Measurements from ENCODE around the gene C4A. TPM values are rescaled to one million over a fixed set of nuclear protein-coding genes. Genes with fewer than 3 reads are reported as not detected.

C4A gene
- total and polyA plus RNA-seq, 2 of the 13 experiments (the other 11 are each of a cell fraction or from before 2014, with no cell fraction given), result 165 to 478 TPM

DNA sequence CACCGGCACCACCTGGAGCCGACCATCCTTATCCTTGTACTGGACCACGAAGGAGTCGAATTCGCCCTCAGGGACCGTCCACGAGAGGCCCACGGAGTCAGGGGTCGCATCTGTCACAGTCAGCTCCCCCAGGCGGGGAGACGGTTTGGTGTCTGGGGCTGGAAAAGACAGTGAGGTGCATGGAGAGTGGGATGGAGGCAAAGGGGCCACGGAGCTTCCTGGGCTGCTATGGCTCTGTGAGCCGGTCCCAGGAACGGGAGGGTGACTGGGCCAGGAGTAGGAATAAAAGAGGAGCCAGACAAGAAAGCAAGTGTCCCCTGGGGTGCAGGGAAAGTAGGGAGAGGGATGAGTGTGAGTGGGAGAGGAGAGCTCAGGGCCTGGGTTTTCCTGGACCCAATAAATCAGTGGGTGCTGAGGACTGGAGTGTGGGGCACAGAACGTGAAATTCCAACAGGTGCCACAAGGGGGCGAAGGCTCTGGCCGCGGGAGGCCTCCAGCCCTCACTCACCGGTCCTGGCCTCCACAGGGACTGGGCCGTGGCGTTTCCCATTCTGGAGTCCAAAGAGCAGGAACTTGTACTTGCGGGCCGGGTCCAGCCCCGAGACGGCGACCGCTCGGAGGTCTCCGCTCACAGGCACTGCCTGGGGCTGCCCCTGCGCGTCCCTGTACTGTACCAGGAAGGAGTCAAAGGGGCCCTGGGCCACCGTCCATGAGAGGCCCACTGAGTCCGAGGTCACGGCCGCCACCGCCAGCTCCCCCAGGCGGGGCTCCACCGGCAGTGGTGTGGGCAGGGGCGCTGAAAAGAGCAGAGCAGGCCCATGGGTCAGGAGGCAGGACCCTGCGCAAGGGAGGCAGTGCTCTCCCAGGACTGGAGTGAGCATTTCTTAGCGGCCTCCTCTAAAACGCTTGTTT is 66.3 kb downstream of the C4A start (continued):
- TF ChIP-seq, protein P1, sequence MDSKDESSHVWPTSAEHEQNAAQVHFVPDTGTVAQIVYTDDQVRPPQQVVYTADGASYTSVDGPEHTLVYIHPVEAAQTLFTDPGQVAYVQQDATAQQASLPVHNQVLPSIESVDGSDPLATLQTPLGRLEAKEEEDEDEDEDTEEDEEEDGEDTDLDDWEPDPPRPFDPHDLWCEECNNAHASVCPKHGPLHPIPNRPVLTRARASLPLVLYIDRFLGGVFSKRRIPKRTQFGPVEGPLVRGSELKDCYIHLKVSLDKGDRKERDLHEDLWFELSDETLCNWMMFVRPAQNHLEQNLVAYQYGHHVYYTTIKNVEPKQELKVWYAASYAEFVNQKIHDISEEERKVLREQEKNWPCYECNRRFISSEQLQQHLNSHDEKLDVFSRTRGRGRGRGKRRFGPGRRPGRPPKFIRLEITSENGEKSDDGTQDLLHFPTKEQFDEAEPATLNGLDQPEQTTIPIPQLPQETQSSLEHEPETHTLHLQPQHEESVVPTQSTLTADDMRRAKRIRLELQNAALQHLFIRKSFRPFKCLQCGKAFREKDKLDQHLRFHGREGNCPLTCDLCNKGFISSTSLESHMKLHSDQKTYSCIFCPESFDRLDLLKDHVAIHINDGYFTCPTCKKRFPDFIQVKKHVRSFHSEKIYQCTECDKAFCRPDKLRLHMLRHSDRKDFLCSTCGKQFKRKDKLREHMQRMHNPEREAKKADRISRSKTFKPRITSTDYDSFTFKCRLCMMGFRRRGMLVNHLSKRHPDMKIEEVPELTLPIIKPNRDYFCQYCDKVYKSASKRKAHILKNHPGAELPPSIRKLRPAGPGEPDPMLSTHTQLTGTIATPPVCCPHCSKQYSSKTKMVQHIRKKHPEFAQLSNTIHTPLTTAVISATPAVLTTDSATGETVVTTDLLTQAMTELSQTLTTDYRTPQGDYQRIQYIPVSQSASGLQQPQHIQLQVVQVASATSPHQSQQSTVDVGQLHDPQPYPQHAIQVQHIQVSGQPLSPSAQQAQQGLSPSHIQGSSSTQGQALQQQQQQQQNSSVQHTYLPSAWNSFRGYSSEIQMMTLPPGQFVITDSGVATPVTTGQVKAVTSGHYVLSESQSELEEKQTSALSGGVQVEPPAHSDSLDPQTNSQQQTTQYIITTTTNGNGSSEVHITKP (CRISPR knock-in tag; IDR thresholded peaks at IDR 0.05; ENCODE audit: low read depth), result peak; percentile 36; the same call in 1 of the 2 replicates
- TF ChIP-seq, protein P2, sequence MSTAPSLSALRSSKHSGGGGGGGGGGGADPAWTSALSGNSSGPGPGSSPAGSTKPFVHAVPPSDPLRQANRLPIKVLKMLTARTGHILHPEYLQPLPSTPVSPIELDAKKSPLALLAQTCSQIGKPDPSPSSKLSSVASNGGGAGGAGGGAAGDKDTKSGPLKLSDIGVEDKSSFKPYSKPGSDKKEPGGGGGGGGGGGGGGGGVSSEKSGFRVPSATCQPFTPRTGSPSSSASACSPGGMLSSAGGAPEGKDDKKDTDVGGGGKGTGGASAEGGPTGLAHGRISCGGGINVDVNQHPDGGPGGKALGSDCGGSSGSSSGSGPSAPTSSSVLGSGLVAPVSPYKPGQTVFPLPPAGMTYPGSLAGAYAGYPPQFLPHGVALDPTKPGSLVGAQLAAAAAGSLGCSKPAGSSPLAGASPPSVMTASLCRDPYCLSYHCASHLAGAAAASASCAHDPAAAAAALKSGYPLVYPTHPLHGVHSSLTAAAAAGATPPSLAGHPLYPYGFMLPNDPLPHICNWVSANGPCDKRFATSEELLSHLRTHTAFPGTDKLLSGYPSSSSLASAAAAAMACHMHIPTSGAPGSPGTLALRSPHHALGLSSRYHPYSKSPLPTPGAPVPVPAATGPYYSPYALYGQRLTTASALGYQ (CRISPR knock-in tag; IDR thresholded peaks at IDR 0.05), result peak; percentile 75; the same call in 1 of the 2 replicates
- peak; percentile 64; the same call in 1 of the 2 replicates for TF ChIP-seq ADNP (CRISPR knock-in tag; IDR thresholded peaks at IDR 0.05)
- peak; percentile 54; the same call in 1 of the 2 replicates for TF ChIP-seq ESRRA (CRISPR knock-in tag; IDR thresholded peaks at IDR 0.05; ENCODE audit: low read depth)
- TF ChIP-seq, protein P3, sequence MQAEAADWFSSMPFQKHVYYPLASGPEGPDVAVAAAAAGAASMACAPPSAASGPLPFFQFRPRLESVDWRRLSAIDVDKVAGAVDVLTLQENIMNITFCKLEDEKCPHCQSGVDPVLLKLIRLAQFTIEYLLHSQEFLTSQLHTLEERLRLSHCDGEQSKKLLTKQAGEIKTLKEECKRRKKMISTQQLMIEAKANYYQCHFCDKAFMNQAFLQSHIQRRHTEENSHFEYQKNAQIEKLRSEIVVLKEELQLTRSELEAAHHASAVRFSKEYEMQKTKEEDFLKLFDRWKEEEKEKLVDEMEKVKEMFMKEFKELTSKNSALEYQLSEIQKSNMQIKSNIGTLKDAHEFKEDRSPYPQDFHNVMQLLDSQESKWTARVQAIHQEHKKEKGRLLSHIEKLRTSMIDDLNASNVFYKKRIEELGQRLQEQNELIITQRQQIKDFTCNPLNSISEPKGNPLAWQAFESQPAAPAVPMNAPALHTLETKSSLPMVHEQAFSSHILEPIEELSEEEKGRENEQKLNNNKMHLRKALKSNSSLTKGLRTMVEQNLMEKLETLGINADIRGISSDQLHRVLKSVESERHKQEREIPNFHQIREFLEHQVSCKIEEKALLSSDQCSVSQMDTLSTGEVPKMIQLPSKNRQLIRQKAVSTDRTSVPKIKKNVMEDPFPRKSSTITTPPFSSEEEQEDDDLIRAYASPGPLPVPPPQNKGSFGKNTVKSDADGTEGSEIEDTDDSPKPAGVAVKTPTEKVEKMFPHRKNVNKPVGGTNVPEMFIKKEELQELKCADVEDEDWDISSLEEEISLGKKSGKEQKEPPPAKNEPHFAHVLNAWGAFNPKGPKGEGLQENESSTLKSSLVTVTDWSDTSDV (CRISPR knock-in tag; IDR thresholded peaks at IDR 0.05), result 0 out of 2 replicates have a peak, but pooled peaks have one; percentile 57
- TF ChIP-seq, protein P4, sequence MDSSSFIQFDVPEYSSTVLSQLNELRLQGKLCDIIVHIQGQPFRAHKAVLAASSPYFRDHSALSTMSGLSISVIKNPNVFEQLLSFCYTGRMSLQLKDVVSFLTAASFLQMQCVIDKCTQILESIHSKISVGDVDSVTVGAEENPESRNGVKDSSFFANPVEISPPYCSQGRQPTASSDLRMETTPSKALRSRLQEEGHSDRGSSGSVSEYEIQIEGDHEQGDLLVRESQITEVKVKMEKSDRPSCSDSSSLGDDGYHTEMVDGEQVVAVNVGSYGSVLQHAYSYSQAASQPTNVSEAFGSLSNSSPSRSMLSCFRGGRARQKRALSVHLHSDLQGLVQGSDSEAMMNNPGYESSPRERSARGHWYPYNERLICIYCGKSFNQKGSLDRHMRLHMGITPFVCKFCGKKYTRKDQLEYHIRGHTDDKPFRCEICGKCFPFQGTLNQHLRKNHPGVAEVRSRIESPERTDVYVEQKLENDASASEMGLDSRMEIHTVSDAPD (CRISPR knock-in tag; IDR thresholded peaks at IDR 0.05), result peak; percentile 55; the same call in 1 of the 2 replicates
- TF ChIP-seq ZNF572 (CRISPR knock-in tag; IDR thresholded peaks at IDR 0.05), result peak; percentile 71; the same call in 1 of the 2 replicates
- no peak for TF ChIP-seq JUND (CRISPR knock-in tag; IDR thresholded peaks at IDR 0.05)
- no peak for TF ChIP-seq NR2F6 (IDR thresholded peaks at IDR 0.05)
- peak; percentile 75 for TF ChIP-seq NR2F6 (CRISPR knock-in tag; IDR thresholded peaks at IDR 0.05)
- TF ChIP-seq RBM39 (IDR thresholded peaks at IDR 0.05; ENCODE audit: low read depth, low read length, poor library complexity, severe bottlenecking), result peak; percentile 88
- peak; percentile 36; the same call in 1 of the 2 replicates for TF ChIP-seq BCL6 (CRISPR knock-in tag; IDR thresholded peaks at IDR 0.05)
- no peak for TF ChIP-seq IRX3 (CRISPR knock-in tag; IDR thresholded peaks at IDR 0.05; ENCODE audit: borderline replicate concordance, low read depth)
- TF ChIP-seq JDP2 (CRISPR knock-in tag; IDR thresholded peaks at IDR 0.05; ENCODE audit: borderline replicate concordance), result no peak
- TF ChIP-seq, protein P5, sequence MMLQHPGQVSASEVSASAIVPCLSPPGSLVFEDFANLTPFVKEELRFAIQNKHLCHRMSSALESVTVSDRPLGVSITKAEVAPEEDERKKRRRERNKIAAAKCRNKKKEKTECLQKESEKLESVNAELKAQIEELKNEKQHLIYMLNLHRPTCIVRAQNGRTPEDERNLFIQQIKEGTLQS (CRISPR knock-in tag; IDR thresholded peaks at IDR 0.05), result peak; percentile 47; the same call in 1 of the 2 replicates
- TF ChIP-seq NR3C1 (CRISPR knock-in tag; IDR thresholded peaks at IDR 0.05), result no peak

Data from HepG2 (cell line).